HG02981 (cell line): ENCODE measurements around the gene B4GALT1.
"Not testable (repeated sequence)": the region's sequence is repeated elsewhere in the genome, so short reads cannot be mapped to it uniquely, and the experiment has no call there.

Experiments
- ATAC-seq: cut with Tn5 transposase; IDR thresholded peaks from one replicate; pipeline ENCODE4 v1.9.1; 2021; ENCODE audit warnings: mild to moderate bottlenecking, moderate library complexity; ENCODE audit not compliant: unreplicated experiment

B4GALT1 gene

DNA sequence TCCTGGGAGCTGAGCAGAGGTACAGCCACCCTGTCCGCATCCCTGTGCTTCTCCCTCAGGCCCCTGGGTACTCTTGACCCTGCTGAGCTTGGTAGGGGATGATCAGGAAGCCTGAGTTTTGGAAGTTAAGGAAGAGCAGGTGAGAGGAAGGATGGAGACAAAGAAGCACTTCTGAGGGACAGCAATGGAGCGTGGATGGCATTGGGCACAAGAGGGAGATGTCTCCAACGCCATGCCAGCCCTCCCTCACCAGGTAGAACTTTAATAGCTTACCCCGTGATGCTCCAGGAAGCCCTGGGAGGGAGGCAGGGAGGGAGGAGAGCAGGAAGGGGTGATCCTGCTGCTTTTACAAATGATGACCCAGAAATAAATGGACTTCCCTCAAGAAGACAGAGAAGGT lies 60.8 kb downstream of the B4GALT1 start:
- no peak for ATAC-seq

DNA sequence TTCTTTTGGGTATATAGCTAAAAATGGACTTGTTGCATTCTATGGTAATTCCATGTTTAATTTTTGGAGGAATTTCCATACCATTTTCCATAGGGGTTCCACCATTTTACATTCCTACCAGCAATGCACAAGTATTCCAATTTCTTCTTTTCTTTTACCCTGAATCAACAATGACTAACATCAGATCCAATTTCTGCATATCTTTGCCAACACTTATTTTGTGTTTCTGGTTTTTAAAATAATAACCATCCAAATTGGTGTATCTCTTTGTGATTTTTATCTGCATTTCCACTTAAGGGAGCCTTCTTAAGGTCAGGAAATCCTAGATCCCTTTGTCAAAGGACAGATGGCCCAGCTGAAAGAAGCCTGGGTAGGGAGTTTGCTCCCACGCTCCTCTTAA lies 61.2 kb downstream of the B4GALT1 start:
- no peak for ATAC-seq

GRCh38 chr9:33105504-33105903 lies 61.6 kb downstream of the B4GALT1 start:
- no peak for ATAC-seq

- ATAC-seq: no peak
Measured at GRCh38 chr9:33104401-33104800, 62.7 kb downstream of the B4GALT1 start.

DNA sequence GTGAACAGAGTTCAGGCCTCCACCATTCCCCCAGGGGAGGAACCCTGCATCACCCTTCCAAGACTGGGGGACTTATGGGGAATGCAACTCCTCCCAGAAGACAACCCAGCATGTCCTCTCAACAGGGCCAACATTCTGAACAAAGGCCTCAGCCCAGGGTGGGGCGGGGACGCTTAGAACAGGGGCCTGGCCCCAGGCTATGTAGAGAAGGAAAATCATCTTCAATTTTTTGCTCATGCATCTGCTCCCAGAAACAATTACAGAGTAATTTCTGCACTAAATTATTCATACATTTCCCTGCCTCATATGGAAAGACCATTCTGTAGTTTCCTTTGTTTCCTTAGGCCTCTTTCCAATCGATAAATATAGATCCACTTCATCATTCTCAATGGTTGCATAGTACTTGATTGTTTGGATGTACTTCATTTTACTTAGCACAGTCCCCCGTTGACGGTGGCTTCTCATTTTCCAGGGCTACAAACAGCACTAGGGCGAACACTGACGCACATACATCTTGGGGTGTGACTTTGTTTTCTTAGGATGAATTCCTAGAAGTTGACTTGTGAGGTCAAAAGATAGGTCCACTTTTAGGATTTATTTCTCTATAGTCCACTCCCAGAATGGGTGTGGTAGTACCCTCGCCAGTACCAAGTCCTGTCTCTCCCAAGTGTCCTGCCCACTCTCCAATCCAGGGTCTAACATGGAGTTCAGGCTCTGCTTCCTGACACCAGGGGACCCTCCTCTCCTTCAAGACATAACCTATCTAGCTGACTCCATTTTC lies 63.4 kb downstream of the B4GALT1 start:
- no peak for ATAC-seq

- no peak for ATAC-seq
Measured at GRCh38 chr9:33102551-33103210, 64.5 kb downstream of the B4GALT1 start.

DNA sequence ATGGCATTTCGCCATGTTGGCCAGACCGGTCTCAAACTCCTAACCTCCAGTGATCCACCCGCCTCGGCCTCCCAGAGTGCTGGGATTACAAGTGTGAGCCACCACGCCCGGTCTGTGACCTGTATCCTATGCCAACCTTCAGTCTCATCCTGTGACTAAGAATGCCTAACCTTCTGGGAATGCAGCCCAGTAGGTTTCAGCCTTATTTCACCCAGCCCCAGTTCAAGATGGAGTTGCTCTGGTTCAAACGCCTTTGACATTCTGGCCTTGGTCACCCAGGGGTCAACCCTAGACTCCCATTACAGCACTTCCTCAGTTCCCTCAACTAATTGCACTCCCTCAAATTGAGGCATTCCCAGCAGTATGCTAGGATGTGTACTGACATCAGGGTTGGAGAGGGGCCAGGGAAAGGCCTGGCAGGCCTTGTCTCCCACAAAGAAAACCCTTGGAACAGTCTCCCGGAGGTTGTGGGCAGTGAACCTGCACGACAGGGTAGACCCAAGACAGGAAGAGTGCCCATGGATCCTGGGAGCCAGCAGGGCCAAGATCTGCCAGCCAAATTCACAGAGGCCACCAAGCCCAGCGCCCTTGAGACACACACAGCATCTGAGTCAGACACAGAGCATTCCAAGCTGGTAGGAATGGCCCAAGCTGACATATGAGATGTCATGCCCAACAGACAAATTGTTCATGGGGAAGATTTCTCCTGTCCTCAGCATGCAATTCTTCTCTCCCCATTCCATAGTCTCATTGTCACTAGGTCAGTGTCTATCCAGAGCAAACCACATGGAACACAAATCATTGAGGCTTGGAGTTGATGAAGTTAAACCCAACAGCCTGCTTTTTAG lies 65.8 kb downstream of the B4GALT1 start:
- no peak for ATAC-seq

GRCh38 chr9:33099754-33100153 lies 67.4 kb downstream of the B4GALT1 start:
- no peak for ATAC-seq

- no peak for ATAC-seq
Measured at GRCh38 chr9:33097192-33097591, 69.9 kb downstream of the B4GALT1 start.

GRCh38 chr9:33092634-33093033 lies 74.5 kb downstream of the B4GALT1 start:
- ATAC-seq: no peak

DNA sequence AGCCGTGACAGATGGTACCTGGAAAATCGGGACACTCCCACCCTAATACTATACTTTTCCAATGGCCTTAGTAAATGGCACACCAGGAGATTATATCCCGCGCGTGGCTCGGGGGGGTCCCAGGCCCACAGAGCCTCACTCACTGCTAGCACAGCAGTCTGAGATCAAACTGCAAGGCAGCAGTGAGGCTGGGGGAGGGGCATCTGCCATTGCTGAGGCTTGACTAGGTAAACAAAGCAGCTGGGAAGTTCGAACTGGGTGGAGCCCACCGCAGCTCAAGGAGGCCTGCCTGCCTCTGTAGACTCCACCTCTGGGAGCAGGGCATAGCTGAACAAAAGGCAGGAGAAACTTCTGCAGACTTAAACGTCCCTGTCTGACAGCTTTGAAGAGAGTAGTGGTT lies 81.5 kb downstream of the B4GALT1 start:
- ATAC-seq: not testable (repeated sequence)

DNA sequence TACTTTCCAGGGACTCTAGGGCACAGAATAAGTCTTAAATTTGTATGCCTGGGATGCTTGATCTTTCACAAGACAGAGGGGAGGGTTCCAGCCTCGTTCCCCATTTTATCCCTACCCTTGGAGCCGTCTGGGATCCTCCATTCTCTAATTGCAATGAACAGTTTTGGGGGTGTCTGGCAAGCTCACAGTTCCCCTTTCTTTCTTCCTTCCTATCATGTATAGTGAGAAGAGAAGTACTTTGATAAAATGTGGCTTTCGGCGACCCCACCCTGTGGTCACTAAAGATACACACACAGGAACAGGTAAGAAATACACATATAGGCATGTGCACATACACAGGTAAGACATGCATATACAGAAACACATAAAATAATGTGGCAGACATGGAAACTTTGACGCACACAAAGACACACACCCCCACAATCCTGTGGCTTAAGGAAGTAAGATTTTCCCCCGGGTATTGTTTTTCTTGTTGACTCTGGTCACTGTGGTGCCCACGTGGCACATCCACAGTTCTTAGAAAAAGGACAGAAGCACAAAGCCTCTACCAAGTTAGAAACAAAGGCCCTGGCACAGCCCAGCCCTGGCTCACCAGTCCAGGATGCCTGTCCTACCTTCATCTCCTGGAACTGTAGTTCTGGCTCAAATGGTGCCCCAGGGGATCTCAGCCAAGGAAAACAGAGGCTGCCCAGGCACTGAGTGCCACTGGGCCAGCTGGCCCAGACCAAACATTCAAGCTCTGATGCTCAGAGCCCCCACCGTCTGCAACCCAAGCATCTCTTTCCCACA lies 84.4 kb downstream of the B4GALT1 start:
- ATAC-seq: no peak

DNA sequence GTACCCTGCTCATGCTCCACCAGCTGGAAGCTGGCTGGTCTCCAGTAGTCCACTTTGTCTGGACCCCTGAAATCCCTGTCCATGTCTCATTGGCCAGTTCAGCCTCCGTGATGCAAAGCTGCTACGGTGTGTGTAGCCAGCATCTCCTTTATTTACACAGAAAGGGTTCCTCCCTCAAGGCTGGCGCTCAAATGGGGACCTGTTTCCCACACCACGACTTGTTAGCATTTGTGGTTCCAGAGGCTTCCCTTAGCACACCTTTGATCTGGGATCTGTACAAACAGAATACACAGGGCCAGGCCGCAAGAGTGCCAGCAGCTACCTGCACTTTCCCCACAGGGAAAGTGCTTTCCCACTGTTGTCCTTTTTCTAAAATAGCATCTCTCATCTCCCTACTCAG lies 85.0 kb downstream of the B4GALT1 start:
- ATAC-seq: no peak

- ATAC-seq: peak; percentile 42
Measured at GRCh38 chr9:33081128-33081851, 85.8 kb downstream of the B4GALT1 start.

DNA sequence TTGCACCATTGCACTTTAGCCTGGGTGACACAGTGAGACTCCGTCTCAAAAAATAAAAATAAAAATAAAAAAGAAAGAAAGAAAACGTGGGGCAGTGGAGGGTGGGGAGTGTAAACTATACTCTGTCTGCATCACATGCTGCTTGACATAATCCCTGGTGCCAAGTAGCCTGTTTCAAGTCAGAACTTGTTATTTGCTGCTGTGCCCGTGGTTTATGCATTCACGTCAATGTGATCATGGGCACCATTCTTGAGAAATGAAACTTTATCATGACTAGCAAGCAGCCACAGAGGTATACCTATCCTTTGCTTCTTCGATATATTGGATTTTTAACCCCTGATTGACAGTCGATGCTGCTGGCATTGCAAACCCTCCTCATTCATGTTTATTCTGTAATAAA lies 86.6 kb downstream of the B4GALT1 start:
- ATAC-seq: no peak

DNA sequence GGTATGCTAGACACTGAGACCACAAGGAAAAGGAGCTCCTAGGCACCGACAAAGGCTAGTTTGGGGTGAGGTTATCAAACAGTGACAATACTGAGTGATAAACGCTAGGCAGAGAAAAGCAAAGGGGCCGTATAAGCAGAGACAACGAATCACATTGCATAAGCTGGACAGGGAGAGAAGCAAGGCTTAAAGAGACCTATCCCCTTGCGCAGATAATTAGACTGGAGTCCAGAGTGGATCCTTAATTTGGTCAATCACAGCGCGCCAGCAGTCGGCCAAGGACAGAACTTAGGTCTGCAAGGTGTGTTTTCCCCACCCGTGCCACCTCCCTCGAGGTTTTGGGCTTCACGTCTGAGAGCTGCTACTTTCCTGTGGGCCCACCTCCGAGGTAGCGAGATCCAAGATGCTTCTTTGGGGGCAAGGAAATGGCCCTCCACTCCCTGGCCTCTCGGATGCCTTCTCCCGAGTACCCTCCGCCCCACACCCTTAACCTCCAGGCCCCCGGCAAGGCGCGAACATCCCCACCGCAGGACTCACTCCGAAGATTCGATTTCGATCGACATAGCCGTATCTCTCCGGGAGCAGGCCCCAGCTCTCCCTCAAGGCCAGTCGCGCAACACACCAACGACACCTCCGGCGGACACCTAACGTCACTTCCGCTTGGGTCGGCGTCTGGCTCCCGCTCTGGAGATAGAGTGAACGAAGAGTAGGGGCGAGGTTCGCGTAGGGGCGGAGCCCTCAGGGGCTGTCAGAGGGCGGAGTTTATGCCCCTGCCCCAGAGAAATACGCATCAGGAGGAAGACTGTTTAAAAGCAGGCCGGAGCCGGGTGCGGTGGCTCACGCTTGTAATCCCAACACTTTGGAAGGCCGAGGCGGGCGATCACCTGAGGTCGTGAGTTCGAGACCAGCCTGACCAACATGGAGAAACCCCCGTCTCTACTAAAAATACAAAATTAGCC lies 90.8 kb downstream of the B4GALT1 start, which contains the start of gene SMU1:
Gene SMU1 (minus strand): TSS at position 629 of the 959 bp plus-strand sequence. CDS start 66 bp downstream, at position 563.
- ATAC-seq: peak; percentile 99

DNA sequence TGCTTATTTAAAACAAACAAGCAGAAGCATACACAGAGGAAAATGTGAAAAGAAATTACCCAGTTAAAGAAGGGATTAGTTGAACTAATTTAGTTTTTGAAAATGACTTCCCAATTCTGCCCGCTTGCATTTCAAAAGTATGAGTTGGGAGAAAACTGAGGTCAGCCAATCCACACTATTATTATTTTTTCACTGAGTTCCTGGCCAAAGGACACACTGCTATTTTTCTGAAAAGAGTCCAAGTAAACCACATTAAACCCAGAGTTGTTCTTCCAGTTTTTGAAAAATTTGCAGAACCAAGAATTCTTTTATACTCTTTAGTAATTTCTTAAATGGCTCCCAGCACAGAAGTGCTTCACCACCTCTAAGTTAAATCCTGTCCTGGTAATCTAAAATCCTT lies 98.1 kb downstream of the B4GALT1 start:
- no peak for ATAC-seq

DNA sequence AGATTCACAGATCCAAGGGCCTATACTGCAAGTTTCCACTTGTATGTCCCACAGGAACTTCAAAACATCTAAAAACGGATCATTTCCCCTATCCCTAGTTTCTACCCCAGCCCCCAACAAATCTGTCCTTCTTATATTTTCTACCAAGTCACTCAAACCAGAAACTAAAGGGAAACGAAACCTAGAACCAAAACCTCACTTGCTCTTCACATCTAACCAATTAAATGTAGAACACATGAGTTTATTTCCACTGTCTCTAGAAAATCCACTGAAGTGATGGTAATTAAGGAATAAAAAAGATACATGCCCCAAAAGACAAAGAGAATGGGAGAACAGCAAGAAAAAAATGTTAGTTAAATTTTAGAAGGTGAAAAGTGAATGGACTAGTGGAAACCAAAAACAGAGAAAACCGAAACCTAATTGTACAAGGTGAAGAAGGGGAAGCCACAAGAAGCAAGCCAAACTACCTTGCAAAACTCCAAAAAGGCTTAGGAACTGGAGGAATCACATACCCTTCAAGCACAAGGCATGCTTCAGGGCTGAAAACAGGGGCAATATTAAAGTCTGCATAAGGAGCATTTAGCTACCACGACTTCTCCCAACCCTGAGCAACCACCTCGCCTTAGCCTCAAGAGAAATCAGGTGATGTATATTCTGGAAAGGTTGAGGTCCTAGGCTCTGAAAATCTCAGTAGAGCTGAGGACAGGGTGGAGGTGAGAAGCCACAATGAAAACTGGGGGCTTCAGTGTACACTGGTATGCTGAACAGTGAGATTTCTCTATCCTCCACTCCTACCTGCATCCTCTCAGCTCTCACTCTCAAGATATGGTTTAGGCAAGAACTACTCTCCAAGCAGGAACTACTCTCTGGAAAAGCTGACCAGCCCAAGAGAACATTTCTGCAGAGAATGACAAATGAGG lies 101.7 kb downstream of the B4GALT1 start:
- ATAC-seq: peak; percentile 67
